Prostate gland (tissue), 2 donors: Measurements from ENCODE around the gene CEBPG. TPM values are rescaled to one million over a fixed set of nuclear protein-coding genes. Genes with fewer than 3 reads are reported as not detected.

Source experiments
- DNase-seq: peaks from one replicate; pipeline ENCODE4 v3.0.0-alpha.2; 2019; ENCODE audit warnings: low spot score
- H3K27ac ChIP-seq, 2 donors: fragments of 200-600 bp; sonication (generic); 2 replicates each; pipeline ENCODE4 v1.5.1; 2017 to 2019
- H3K27me3 ChIP-seq: fragments of 200-600 bp; sonication (generic); replicated peaks from 2 replicates; pipeline ENCODE4 v1.5.1; 2019; ENCODE audit not compliant: insufficient read depth
- H3K36me3 ChIP-seq, 2 donors: fragments of 200-600 bp; sonication (generic); 1 replicate in 1 of 2; 2 replicates in 1 of 2; pipeline versions ENCODE4 v1.5.1 to v1.8.1; 2017 to 2019
- H3K4me1 ChIP-seq: fragments of 200-600 bp; sonication (generic); replicated peaks from 2 replicates; pipeline ENCODE4 v1.5.1; 2019
- H3K4me3 ChIP-seq, 2 donors: fragments of 200-600 bp; sonication (generic); 2 replicates each; pipeline ENCODE4 v1.5.1; 2017 to 2019
- H3K9me3 ChIP-seq: fragments of 200-600 bp; sonication (generic); 2 replicates; pipeline ENCODE4 v1.5.1; 2017
- POLR2A ChIP-seq: fragments of 450-650 bp; IDR thresholded peaks from one replicate; pipeline ENCODE4 v1.6.1; 2016; ENCODE audit warnings: antibody characterized with exemption, mild to moderate bottlenecking
- POLR2AphosphoS5 ChIP-seq: sonication (generic); formaldehyde crosslinking; IDR thresholded peaks from one replicate; pipeline ENCODE4 v1.6.1; 2017; ENCODE audit warnings: antibody characterized with exemption
- WGBS: methylation state at CpG from one replicate; pipeline ENCODE4 v1.1.5; 2018; 5-methylcytosine and 5-hydroxymethylcytosine counted together
- intact Hi-C: fragments of 100-400 bp; cut with DNase I; formaldehyde crosslinking; loops from one replicate; pipeline ENCODE4 v1.14.2; 2022
- total RNA-seq, 2 donors: library from RNA; depleted of rRNA; stranded (reverse); fragments of >200 nt; gene quantifications; one replicate each; pipeline ENCODE4 v1.1.0, GENCODE V29; 2016
- TF ChIP-seq, protein P1 (sequence below), 4 experiments: fragments of 200-600 bp in 2 of 4; fragments of 450-650 bp in 2 of 4; sonication (generic) in 2 of 4; IDR thresholded peaks; 1 replicate in 3 of 4; 2 replicates in 1 of 4; pipeline ENCODE4 v1.5.1; 2016 to 2019; ENCODE audit warnings: antibody characterized with exemption in 4 of 4, mild to moderate bottlenecking in 2 of 4, moderate library complexity in 2 of 4

The CEBPG gene
- total RNA-seq, 2 donors from 2014 or later, result 15.7 to 19.7 TPM

GRCh38 chr19:33413868-33414666 is 40.6 kb downstream of the CEBPG start:
- intact Hi-C loops, result no loop called here
- Histone ChIP-seq H3K27ac (no peak overlapping the region), H3K4me3 (no peak overlapping the region), H3K9me3 (no peaks in the 10 kb centered on the region), H3K4me1 (no peaks in the 10 kb centered on the region), H3K27me3 (no peaks in the 10 kb centered on the region), H3K36me3 (no peaks in the 10 kb centered on the region)
- 90% methylated on average over 21 of the region's 25 CpGs for WGBS
- no peak for DNase-seq
- no peak for TF ChIP-seq POLR2A
- TF ChIP-seq, protein P1, sequence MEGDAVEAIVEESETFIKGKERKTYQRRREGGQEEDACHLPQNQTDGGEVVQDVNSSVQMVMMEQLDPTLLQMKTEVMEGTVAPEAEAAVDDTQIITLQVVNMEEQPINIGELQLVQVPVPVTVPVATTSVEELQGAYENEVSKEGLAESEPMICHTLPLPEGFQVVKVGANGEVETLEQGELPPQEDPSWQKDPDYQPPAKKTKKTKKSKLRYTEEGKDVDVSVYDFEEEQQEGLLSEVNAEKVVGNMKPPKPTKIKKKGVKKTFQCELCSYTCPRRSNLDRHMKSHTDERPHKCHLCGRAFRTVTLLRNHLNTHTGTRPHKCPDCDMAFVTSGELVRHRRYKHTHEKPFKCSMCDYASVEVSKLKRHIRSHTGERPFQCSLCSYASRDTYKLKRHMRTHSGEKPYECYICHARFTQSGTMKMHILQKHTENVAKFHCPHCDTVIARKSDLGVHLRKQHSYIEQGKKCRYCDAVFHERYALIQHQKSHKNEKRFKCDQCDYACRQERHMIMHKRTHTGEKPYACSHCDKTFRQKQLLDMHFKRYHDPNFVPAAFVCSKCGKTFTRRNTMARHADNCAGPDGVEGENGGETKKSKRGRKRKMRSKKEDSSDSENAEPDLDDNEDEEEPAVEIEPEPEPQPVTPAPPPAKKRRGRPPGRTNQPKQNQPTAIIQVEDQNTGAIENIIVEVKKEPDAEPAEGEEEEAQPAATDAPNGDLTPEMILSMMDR (IDR thresholded peaks at IDR 0.05), result no peak
- TF ChIP-seq POLR2AphosphoS5, result no peak

DNA sequence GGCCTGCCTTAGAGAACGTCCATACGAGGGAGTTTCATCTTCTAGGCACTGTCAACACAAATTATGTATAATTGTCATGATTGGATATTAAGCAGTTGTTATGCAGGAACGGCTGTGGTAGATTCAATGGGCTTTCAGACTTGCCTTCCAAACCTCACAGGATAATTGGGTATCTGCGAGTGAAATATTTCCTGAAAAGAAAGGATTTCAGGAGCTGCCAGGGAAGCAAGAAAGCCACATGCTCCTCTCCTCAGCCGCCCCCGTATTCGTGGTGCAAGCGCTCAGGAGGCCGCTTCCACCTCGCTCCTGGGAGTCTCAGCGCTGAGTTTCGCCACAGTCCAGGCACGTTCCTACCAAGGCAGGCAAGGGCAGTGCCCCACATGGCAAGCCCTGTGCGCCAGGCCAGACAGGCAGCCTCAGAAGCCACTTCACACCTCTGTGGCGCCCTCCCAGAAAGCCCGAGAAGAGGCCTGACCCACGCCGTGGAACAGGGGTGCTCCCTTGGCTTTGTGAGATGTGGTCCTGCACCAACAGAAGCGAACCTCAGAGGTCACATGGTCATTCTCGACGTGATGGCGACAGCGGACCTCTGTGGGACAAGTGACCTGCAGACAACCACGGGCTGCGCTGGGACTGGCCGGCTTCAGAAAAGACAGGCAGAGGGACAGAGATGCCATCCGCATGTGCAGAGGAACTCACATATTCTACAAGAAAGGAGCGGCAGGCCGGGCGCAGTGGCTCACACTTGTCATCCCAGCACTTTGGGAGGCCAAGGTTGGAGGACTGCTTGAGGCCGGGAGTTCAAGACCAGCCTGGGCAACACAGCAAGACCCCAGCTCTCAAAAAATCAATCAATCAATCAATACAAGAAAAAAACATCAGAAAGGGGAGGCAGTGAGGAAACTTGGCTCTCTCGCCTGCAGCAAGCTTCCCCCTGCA is 41.4 kb downstream of the CEBPG start:
- DNase-seq, result no peak
- Histone ChIP-seq H3K9me3 (no peaks in the 10 kb centered on the region), H3K36me3 (no peaks in the 10 kb centered on the region), H3K27ac (no peak overlapping the region), H3K27me3 (no peaks in the 10 kb centered on the region), H3K4me1 (no peaks in the 10 kb centered on the region), H3K4me3 (no peak overlapping the region)
- WGBS, result 92% methylated on average over 32 of the region's 32 CpGs
- TF ChIP-seq POLR2AphosphoS5 (no peak), POLR2A (no peak)
- TF ChIP-seq, protein P1 (IDR thresholded peaks at IDR 0.05), result no peak
- intact Hi-C loops, result loop anchor here (5.0 kb wide), 1 partner anchor 357 kb away; no protein-coding TSS in a partner anchor

GRCh38 chr19:33416307-33417215 is 43.1 kb downstream of the CEBPG start:
- WGBS, result 11% methylated on average over 21 of the region's 27 CpGs
- Histone ChIP-seq H3K4me3 (no peak overlapping the region), H3K36me3 (no peaks in the 10 kb centered on the region), H3K9me3 (no peaks in the 10 kb centered on the region), H3K4me1 (no peaks in the 10 kb centered on the region), H3K27ac (no peak overlapping the region), H3K27me3 (no peaks in the 10 kb centered on the region)
- peak; percentile 64 for DNase-seq
- intact Hi-C loops, result loop anchor here (5.0 kb wide), 1 partner anchor 356 kb away; no protein-coding TSS in a partner anchor
- no peak for TF ChIP-seq POLR2A
- TF ChIP-seq, protein P1 (IDR thresholded peaks at IDR 0.05), result peak in 3 of 4 experiments; percentile 50 to 76 (median 59)

- 90% methylated on average over 14 of the region's 14 CpGs for WGBS
- H3K4me1 ChIP-seq, result no peaks in the 10 kb centered on the region
- no peaks in the 10 kb centered on the region for H3K9me3 ChIP-seq
- no peaks in the 10 kb centered on the region for H3K27me3 ChIP-seq
- intact Hi-C loops, result loop anchor here (5.0 kb wide), 1 partner anchor 355 kb away; no protein-coding TSS in a partner anchor
- no peak overlapping the region for H3K27ac ChIP-seq
- H3K36me3 ChIP-seq, result no peaks in the 10 kb centered on the region
- DNase-seq, result no peak
- no peak overlapping the region for H3K4me3 ChIP-seq
- TF ChIP-seq POLR2A (no peak), POLR2AphosphoS5 (no peak)
- TF ChIP-seq, protein P1 (IDR thresholded peaks at IDR 0.05), result no peak
Observed at GRCh38 chr19:33417751-33418150, 44.2 kb downstream of the CEBPG start.
